ENCODE measurements around the gene KMT2E.

DNA sequence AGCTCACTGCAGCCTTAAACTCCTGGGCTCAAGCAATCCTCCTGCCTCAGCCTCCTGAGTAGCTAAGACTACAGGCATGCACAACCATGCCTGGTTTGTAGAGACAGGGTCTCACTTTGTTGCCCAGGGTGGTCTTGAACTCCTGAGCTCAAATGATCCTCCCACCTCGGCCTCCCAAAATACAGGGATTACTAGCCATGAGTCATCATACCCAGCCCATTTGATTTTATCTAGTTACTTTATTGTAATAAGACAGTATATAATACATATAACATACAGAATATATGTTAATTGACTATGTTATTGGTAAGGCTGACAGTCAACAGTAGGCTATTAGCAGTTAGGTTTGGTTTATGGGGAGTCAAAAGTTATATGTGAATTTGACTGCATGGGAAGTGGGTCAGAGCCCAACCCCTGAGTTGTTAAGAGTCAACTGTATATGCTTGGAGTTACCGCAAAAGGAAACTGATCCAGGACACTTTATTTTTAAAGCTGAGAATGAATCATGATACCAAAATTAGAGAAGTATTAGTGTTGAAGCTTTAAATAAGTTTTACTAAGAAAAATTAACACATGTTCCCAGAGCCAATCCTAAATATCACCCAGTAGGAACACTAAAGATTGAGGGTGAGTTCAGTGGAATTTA is 20.7 kb upstream of the KMT2E start:
- no peak for TF ChIP-seq CTCF (IDR thresholded peaks at IDR 0.05; ENCODE audit: low read length)
- TF ChIP-seq EZH2 (IDR thresholded peaks at IDR 0.05; ENCODE audit: borderline replicate concordance, low read length) = no peak
